Central memory CD8-positive, alpha-beta T cell (primary cell): ENCODE results near the gene SHROOM3.

Experiments
- ATAC-seq: fragments of 150-1000 bp; cut with Tn5 transposase; replicated peaks from 2 replicates; pipeline ENCODE4 v1.10.0; 2022; ENCODE audit warnings: mild to moderate bottlenecking, moderate FRiP score, moderate number of reproducible peaks; ENCODE audit not compliant: poor library complexity, severe bottlenecking; ENCODE audit errors: extremely low read depth
- DNase-seq, 2 donors: peaks; one replicate each; pipeline ENCODE4 v3.0.0; 2021; ENCODE audit warnings: low spot score in 2 of 2
- H3K27ac Mint-ChIP-seq: one replicate; pipeline ENCODE4 v1.8.0; 2022; ENCODE audit warnings: low read depth, mild to moderate bottlenecking, moderate library complexity, mixed read lengths
- H3K27me3 Mint-ChIP-seq: one replicate; pipeline ENCODE4 v1.8.0; 2022; ENCODE audit warnings: mixed read lengths
- H3K36me3 Mint-ChIP-seq: one replicate; pipeline ENCODE4 v1.8.0; 2022; ENCODE audit warnings: mild to moderate bottlenecking, moderate library complexity, mixed read lengths; ENCODE audit not compliant: insufficient read depth
- H3K4me1 Mint-ChIP-seq: one replicate; pipeline ENCODE4 v1.8.0; 2022; ENCODE audit warnings: mixed read lengths
- H3K4me3 Mint-ChIP-seq: one replicate; pipeline ENCODE4 v1.8.0; 2022; ENCODE audit warnings: mild to moderate bottlenecking, moderate library complexity, mixed read lengths
- H3K9me3 Mint-ChIP-seq: one replicate; pipeline ENCODE4 v1.8.0; 2022; ENCODE audit warnings: mixed read lengths

Gene SHROOM3

GRCh38 chr4:76737180-76737579 lies 302.2 kb downstream of the SHROOM3 start:
- DNase-seq (no peak), ATAC-seq (no peak)
- Mint-ChIP-seq H3K27ac (no peak overlapping the region), H3K9me3 (no peaks in the 10 kb centered on the region), H3K4me1 (no peaks in the 10 kb centered on the region), H3K36me3 (no peaks in the 10 kb centered on the region), H3K4me3 (no peak overlapping the region), H3K27me3 (peaks cover 29% of the 10 kb centered on the region)

- H3K4me1 Mint-ChIP-seq: no peaks in the 10 kb centered on the region
- no peak overlapping the region for H3K27ac Mint-ChIP-seq
- no peaks in the 10 kb centered on the region for H3K9me3 Mint-ChIP-seq
- H3K27me3 Mint-ChIP-seq: peaks cover 29% of the 10 kb centered on the region
- DNase-seq (no peak), ATAC-seq (no peak)
- no peak overlapping the region for H3K4me3 Mint-ChIP-seq
- no peaks in the 10 kb centered on the region for H3K36me3 Mint-ChIP-seq
Measured at GRCh38 chr4:76737771-76738085, 302.7 kb downstream of the SHROOM3 start.

- no peaks in the 10 kb centered on the region for H3K36me3 Mint-ChIP-seq
- DNase-seq (no peak), ATAC-seq (no peak)
- no peak overlapping the region for H3K4me3 Mint-ChIP-seq
- H3K9me3 Mint-ChIP-seq: no peaks in the 10 kb centered on the region
- H3K4me1 Mint-ChIP-seq: no peaks in the 10 kb centered on the region
- H3K27ac Mint-ChIP-seq: no peak overlapping the region
- peaks cover 29% of the 10 kb centered on the region for H3K27me3 Mint-ChIP-seq
Measured at GRCh38 chr4:76738086-76738931, 303.3 kb downstream of the SHROOM3 start.

- H3K4me3 Mint-ChIP-seq: no peak overlapping the region
- ATAC-seq: no peak
- no peaks in the 10 kb centered on the region for H3K4me1 Mint-ChIP-seq
- H3K27ac Mint-ChIP-seq: no peak overlapping the region
- no peaks in the 10 kb centered on the region for H3K36me3 Mint-ChIP-seq
- H3K27me3 Mint-ChIP-seq: peaks cover 29% of the 10 kb centered on the region
- DNase-seq: no peak
- H3K9me3 Mint-ChIP-seq: no peaks in the 10 kb centered on the region
Measured at GRCh38 chr4:76740192-76740591, 305.2 kb downstream of the SHROOM3 start.

- Mint-ChIP-seq H3K27me3 (peaks cover 29% of the 10 kb centered on the region), H3K4me3 (no peak overlapping the region), H3K36me3 (no peaks in the 10 kb centered on the region), H3K27ac (no peak overlapping the region), H3K9me3 (no peaks in the 10 kb centered on the region), H3K4me1 (no peaks in the 10 kb centered on the region)
- ATAC-seq: no peak
- no peak for DNase-seq
Measured at GRCh38 chr4:76740866-76741662, 306.0 kb downstream of the SHROOM3 start.

GRCh38 chr4:76741663-76742020 lies 306.6 kb downstream of the SHROOM3 start:
- H3K36me3 Mint-ChIP-seq: no peaks in the 10 kb centered on the region
- no peaks in the 10 kb centered on the region for H3K4me1 Mint-ChIP-seq
- H3K9me3 Mint-ChIP-seq: no peaks in the 10 kb centered on the region
- DNase-seq (no peak), ATAC-seq (no peak)
- peaks cover 24% of the 10 kb centered on the region for H3K27me3 Mint-ChIP-seq
- H3K4me3 Mint-ChIP-seq: no peak overlapping the region
- H3K27ac Mint-ChIP-seq: no peak overlapping the region

- Mint-ChIP-seq H3K36me3 (no peaks in the 10 kb centered on the region), H3K4me1 (no peaks in the 10 kb centered on the region), H3K27ac (no peak overlapping the region), H3K27me3 (peaks cover 14% of the 10 kb centered on the region), H3K9me3 (no peaks in the 10 kb centered on the region), H3K4me3 (no peak overlapping the region)
- DNase-seq: no peak
- ATAC-seq: no peak
Measured at GRCh38 chr4:76744241-76744921, 309.4 kb downstream of the SHROOM3 start.

- no peak for DNase-seq
- H3K4me3 Mint-ChIP-seq: no peak overlapping the region
- ATAC-seq: no peak
- no peak overlapping the region for H3K27ac Mint-ChIP-seq
- no peaks in the 10 kb centered on the region for H3K36me3 Mint-ChIP-seq
- H3K9me3 Mint-ChIP-seq: no peaks in the 10 kb centered on the region
- no peaks in the 10 kb centered on the region for H3K4me1 Mint-ChIP-seq
- H3K27me3 Mint-ChIP-seq: peaks cover 23% of the 10 kb centered on the region
Measured at GRCh38 chr4:76745240-76745639, 310.2 kb downstream of the SHROOM3 start.

- no peaks in the 10 kb centered on the region for H3K36me3 Mint-ChIP-seq
- H3K4me1 Mint-ChIP-seq: no peaks in the 10 kb centered on the region
- H3K9me3 Mint-ChIP-seq: peaks cover 8% of the 10 kb centered on the region
- peaks cover 42% of the 10 kb centered on the region for H3K27me3 Mint-ChIP-seq
- no peak overlapping the region for H3K27ac Mint-ChIP-seq
- ATAC-seq (no peak), DNase-seq (no peak)
- no peak overlapping the region for H3K4me3 Mint-ChIP-seq
Measured at GRCh38 chr4:76747563-76747962, 312.5 kb downstream of the SHROOM3 start.

- DNase-seq (no peak), ATAC-seq (no peak)
- Mint-ChIP-seq H3K9me3 (peaks cover 8% of the 10 kb centered on the region), H3K4me1 (no peaks in the 10 kb centered on the region), H3K36me3 (no peaks in the 10 kb centered on the region), H3K4me3 (no peak overlapping the region), H3K27me3 (peaks cover 52% of the 10 kb centered on the region), H3K27ac (no peak overlapping the region)
Measured at GRCh38 chr4:76748649-76749048, 313.6 kb downstream of the SHROOM3 start.

GRCh38 chr4:76749355-76749754 lies 314.3 kb downstream of the SHROOM3 start:
- DNase-seq (no peak), ATAC-seq (no peak)
- H3K4me3 Mint-ChIP-seq: no peak overlapping the region
- peaks cover 8% of the 10 kb centered on the region for H3K9me3 Mint-ChIP-seq
- H3K27ac Mint-ChIP-seq: no peak overlapping the region
- no peaks in the 10 kb centered on the region for H3K4me1 Mint-ChIP-seq
- no peaks in the 10 kb centered on the region for H3K36me3 Mint-ChIP-seq
- peaks cover 52% of the 10 kb centered on the region for H3K27me3 Mint-ChIP-seq

- ATAC-seq: no peak
- no peaks in the 10 kb centered on the region for H3K4me1 Mint-ChIP-seq
Measured at GRCh38 chr4:76750716-76751115, 315.7 kb downstream of the SHROOM3 start.

More at GRCh38 chr4:76750716-76751115, 315.7 kb downstream of the SHROOM3 start:
- DNase-seq: no peak
- Mint-ChIP-seq H3K9me3 (peaks cover 8% of the 10 kb centered on the region), H3K4me3 (no peak overlapping the region), H3K36me3 (no peaks in the 10 kb centered on the region), H3K27ac (no peak overlapping the region), H3K27me3 (peaks cover 62% of the 10 kb centered on the region)
